Activated CD4-positive, alpha-beta T cell treated with anti-CD3 and anti-CD28 coated beads, Interleukin-2, Interleukin-6, amounts not matched to agents 100 ng/mL and 50 ng/mL, durations not matched to agents 16 hours and 8 hours (primary cell): Measurements from ENCODE around the gene OLFM2.
"Not testable (repeated sequence)": the region's sequence is repeated elsewhere in the genome, so short reads cannot be mapped to it uniquely, and the experiment has no call there.

Experiments used
- DNase-seq: peaks from one replicate; pipeline ENCODE4 v3.0.0-alpha.2; 2020

Gene OLFM2

GRCh38 chr19:9936326-9937000 lies at the start of gene OLFM2:
OLFM2 (minus strand) TSS chr19:9936515; CDS start chr19:9936366, 149 bp downstream.
- DNase-seq, result no peak

GRCh38 chr19:9981406-9982260 lies 45.3 kb upstream of the OLFM2 start:
- no peak for DNase-seq

- no peak for DNase-seq
Observed at GRCh38 chr19:9972103-9972502, 35.8 kb upstream of the OLFM2 start.

GRCh38 chr19:9971166-9971897 lies 35.0 kb upstream of the OLFM2 start:
- DNase-seq, result no peak

- no peak for DNase-seq
Observed at GRCh38 chr19:9970481-9970880, 34.2 kb upstream of the OLFM2 start.

GRCh38 chr19:9969688-9969975 lies 33.3 kb upstream of the OLFM2 start:
- DNase-seq, result no peak

GRCh38 chr19:9968820-9969687 lies 32.7 kb upstream of the OLFM2 start:
- DNase-seq, result no peak

- no peak for DNase-seq
Observed at GRCh38 chr19:9967326-9967725, 31.0 kb upstream of the OLFM2 start.

GRCh38 chr19:9966448-9966847 lies 30.1 kb upstream of the OLFM2 start:
- no peak for DNase-seq

GRCh38 chr19:9966024-9966423 lies 29.7 kb upstream of the OLFM2 start:
- DNase-seq, result no peak

- DNase-seq, result no peak
Observed at GRCh38 chr19:9962623-9963290, 26.4 kb upstream of the OLFM2 start.

GRCh38 chr19:9961103-9961502 lies 24.8 kb upstream of the OLFM2 start:
- DNase-seq, result no peak

- no peak for DNase-seq
Observed at GRCh38 chr19:9958379-9958821, 22.1 kb upstream of the OLFM2 start.

GRCh38 chr19:9956956-9957355 lies 20.6 kb upstream of the OLFM2 start:
- DNase-seq, result no peak

- DNase-seq, result no peak
Observed at GRCh38 chr19:9953802-9954542, 17.7 kb upstream of the OLFM2 start.

- DNase-seq, result no peak
Observed at GRCh38 chr19:9952276-9952675, 16.0 kb upstream of the OLFM2 start.

- DNase-seq, result no peak
Observed at GRCh38 chr19:9947441-9947840, 11.1 kb upstream of the OLFM2 start.

GRCh38 chr19:9946528-9947125 lies 10.3 kb upstream of the OLFM2 start:
- not testable (repeated sequence) for DNase-seq

- DNase-seq, result no peak
Observed at GRCh38 chr19:9945319-9945966, 9.1 kb upstream of the OLFM2 start.

- DNase-seq, result no peak
Observed at GRCh38 chr19:9943744-9944143, 7.4 kb upstream of the OLFM2 start.
